Activated T-cell treated with anti-CD3 and anti-CD28 coated beads for 4 hours (primary cell): ENCODE results near the gene C14orf180.
"Not testable (repeated sequence)": the region's sequence is repeated elsewhere in the genome, so short reads cannot be mapped to it uniquely, and the experiment has no call there.

Experiments used
- DNase-seq: peaks from one replicate; pipeline ENCODE4 v3.0.0-alpha.2; 2020

Gene C14orf180

DNA sequence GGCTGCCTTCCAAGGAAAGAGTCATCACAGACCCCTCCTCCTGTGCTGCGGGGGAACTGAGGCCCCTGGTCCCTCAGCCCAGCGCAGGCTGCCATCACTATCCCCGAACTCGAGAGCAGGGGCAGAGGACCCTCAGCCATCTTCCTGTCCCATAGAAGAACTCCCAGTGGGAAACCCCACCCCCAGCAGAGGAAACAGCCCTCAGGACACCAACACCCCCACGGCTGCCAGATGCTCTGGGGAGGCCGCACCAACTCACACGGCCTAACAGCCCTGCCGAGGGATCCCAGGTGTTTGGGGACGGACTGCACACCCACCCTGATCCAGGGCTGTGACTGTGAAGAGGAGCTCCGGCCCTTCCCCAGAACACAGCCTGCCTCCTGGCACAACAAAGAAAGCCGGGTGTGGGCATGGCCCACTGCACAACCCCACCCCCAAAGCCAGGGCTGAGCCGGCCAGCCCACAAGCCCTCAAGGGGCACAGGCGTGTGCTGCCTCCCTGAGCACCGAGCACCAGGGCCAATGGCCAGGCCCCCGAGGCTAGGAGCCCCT lies 16.3 kb upstream of the C14orf180 start:
- DNase-seq = no peak

DNA sequence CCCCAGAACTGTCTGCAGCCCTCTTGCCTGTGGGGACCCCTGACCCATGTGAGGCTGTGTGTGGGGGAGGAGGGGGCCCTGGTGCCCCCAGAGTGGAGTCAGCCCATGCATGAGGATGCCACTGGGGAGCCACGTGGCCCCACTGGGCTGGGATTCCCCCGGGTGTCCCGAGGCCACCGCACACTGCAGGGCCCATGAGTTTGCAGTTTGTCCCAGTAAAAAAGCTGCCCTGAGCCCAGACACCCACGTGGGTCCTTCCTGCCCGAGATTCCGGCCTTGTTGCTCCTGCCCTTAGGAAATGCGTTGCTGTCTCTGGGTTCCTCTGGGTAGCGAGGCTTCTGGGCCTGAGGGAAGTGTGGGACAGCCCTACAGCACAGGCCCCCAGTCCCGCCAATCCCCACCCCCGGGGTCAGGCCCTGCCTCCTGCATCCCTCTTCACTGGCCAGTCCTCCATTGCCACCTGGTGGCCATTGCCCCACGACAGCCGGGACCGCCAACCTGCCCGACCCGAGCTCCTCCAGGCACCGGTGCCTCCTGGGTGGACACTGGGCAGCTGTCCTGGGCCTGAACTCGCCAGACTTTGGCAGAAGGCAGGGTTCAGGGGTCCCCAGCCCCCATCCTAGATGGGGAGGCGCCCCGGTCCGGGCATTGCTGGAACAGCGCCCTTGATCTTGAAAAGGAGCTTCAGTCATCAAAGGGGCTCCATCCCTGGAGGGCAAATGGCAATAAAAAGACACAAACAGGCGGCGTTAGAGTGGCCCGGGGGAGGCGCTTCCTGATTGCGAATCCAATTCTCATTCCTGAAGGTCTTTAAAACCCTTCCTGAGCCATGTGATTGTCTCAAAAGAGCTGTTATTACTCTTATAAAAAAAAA lies 15.6 kb upstream of the C14orf180 start:
- DNase-seq = peak; percentile 50

DNA sequence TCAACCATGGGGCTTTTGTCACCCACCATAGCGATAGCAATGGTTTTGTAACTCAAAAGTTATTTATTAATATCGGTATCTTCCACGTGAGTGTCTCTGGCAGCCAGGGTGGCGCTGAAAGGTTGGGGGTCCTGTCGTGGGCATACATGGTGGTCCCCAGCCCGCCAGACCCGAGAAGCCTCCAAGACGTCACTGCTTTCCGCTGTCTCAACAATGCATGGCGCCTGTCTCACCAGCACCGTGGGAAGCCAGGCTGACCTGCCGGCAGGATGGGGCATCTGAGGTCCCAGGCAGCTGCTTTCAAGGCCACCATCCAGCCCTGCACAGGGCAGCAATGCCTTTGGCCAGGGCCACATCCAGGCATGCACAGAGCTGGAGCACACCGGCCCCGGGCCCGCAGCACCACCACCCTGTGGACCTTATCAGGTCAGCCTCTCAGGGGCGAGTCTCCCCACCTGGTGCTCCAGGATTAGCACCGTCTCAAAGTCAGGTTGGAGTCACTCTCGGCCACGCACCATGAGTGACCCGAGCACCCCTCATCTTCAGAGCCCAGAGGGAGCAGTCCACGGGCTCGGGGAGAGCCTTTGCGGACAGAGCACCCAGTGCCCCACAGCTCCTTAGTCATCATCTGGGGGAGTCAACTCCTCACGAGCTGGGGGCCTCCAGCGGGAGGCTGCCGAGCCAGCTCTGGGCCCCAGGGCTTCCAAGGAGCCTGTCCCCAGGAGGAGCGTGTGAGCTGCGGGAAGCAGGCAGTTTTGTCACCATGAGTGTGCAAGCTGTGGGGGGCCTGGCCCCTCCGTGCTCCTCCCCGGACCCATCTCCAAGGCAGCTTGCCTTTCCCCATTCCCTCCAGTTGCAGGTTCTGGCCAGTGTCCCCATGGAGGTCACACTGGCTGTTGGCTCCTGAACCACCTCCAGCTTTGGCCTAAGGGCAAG lies 14.6 kb upstream of the C14orf180 start:
- DNase-seq = no peak

DNA sequence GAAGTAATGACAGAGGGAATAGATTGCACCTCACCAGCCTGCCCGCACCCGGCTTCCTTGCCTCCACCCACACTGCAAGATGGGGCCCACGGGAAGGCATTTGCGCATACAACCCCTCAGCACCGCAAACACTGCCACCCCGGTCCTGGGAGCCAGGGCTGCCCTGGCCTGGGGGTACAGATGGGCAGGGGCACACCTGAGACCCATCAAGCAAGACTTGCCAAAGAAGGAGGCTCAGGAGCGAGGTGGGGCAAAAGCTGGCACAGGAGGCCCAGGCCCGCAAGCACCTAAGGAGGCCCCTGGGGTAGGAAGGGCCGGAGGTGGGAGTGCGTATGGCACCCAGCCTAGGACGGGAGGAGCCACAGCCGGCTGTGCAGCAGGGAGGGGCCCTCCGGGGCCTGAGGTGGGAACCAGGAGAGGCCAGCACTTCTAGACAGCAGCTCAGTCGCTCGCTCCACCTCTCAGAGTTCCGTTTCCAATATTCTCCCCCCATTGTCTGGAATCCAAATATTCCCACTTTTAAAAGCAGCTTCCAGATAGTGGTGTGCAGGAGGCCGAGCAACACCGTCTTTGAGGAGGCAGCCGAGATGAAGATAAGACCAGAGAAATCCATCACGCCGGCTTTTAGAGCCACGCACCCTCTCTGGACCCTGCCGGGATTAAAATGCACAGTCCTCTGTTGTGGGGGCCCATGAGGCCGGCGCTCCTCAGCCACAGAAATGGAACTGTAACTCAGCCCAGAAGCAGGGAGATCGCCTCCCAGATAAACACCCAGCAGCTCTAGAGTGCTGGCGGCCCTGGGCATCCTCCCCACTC lies 12.2 kb upstream of the C14orf180 start:
- DNase-seq = no peak

DNA sequence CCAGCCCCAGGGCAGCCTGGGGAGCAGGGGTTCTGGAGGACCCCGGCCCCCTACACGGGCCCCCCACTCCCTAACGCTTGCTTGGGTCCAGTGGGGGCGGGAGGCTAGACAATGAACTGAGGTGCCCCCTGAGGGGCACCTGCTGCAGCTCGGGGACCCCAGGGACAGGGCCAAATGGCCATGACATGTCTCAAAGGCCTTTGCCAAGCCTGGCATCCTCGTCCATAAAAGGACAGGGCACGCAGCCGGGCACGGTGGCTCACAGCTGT lies 11.7 kb upstream of the C14orf180 start:
- no peak for DNase-seq

DNA sequence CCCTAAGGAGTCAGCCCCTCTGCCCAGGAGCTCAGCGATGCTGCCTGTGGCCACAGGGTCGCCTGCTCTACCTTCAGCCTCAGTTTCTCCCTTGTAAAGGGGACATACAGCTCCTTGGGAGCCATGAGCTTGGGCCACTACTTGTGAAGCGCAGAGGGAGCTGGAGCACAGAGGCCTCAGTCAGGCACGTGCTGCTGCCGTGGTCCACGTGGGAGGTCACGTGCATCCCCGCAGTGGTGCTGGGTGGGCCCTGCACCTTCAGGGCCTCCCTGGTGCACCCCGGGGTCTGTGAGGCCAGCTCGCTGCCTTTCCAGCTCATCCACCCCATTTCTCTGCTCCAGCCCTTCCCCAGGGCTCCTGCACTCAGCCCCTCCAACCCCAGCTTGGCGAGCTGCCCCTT lies 10.9 kb upstream of the C14orf180 start:
- no peak for DNase-seq

DNA sequence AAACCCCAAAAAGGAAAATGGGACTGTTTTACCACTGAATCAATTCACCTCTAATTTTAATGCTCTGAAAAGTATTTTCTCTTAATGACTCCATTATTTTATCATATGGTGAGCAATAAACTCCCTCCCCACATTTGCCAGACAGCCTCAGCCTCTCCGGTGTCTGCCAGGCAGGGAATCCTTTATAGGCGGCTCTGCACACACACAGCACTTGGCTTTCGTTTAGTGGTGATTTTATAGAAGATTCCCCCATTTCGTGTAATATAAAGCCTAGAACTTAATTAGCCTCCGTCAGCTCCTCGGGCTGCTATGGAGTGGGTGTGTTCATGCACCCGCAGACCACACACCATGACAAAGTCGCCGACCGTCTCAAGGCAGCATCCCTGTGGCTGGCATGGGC lies 10.1 kb upstream of the C14orf180 start:
- DNase-seq = no peak

DNA sequence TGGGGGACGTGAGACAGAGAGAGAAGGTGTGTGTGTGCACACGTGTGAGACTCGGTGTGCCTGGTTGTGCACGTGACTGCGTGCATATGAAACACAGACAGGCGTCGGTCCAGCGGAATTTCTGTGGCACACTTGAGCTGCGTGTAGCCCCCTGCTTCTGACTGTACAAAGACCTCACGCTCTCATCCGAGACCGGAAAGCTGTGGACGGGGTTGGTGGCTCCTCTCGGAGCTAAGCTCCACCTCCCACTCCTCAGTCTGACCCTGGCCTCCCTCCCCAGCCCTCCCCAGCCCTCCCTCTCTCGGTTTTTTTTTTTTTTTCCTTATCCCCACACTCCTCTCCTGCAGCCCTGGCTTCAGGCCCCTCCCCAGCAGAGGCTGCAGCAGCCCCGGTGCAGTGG lies 8.3 kb upstream of the C14orf180 start:
- no peak for DNase-seq

DNA sequence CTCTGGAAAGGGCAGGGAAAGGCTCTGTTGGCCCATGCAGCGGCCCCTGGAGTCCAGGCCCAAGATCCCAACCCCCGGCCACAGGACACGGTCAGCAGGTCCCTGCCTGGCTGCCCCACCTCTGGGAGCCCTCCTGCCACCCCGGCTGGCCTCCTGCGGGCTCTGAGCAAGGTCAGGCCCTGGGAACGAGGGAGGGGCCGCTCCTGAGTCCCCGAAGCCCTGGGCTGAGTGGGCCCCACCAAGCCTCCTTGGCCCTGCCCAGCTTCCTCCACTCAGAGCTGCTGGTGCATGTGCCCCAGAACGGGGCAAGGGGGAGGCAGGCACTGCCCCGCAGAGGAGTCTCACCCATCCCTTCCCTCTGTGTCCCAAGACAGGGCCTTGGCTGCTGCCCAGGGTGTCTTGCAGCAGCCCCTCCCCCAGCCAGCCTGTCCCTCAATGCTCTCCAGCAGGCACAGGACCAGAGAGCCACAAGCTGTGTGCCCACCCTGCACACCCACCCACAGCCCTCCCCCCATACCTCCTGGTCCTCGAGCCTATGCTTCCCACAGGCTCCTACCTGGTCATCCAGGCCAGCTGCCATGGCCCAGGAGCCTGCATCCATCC lies 7.4 kb upstream of the C14orf180 start:
- no peak for DNase-seq

DNA sequence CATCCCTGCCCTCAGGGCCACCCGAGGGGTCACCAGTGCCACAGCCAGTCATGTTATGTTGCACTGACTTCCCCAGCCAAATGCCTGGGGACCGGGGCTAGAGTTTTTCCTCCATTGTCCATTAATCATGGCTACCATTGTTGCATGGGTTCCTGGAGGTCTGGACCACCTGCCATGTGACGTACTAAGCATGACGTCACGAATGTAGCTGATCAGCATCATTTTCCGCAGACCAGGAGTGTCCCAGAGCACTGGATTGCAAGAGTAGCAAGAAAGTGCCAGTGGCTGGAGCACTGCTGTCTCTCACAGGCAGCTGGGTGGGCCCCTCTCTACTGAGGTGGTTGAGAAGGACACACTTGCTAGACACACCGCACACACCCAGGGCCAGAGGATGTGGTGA lies 6.9 kb upstream of the C14orf180 start:
- DNase-seq = no peak

DNA sequence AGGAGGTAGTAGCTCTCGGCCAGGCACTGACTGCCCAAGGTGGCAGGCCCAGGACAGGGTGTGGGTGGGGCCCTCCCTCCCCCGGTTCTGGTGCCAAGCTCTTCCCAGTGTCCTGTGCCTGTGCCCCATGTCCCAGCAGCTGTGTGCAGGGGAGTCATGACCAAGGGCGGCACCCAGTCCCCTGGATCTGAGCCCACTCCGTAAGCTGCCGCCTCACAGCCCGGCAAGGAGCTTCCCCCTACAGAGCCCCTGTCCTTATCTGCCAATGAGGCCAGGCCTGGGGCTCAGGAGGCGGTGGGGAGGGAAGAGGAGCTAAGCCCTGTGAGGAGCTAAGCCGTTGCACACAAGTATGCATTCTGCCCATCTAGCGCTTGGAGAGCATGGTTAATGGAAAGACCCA lies 5.6 kb upstream of the C14orf180 start:
- no peak for DNase-seq

DNA sequence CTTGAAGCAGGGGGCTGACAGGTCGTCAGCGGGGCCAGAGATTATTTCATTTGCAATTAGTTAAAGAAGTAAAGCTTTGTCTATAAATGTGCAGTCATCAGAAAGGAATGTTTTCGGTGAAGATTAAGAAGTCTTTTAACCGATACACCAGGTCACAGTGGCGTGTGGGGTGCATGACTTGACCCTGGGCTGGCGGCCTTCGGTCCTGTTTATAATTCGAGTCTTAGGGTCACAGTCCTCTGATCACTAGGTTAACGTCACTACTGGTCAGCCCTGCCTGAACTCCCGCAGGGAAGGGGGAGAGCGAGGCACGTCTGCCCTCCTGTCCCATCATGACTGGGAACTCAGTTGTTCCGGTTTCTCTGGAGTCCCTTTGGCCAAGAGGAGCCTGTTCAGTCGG lies 5.0 kb upstream of the C14orf180 start:
- DNase-seq = no peak

DNA sequence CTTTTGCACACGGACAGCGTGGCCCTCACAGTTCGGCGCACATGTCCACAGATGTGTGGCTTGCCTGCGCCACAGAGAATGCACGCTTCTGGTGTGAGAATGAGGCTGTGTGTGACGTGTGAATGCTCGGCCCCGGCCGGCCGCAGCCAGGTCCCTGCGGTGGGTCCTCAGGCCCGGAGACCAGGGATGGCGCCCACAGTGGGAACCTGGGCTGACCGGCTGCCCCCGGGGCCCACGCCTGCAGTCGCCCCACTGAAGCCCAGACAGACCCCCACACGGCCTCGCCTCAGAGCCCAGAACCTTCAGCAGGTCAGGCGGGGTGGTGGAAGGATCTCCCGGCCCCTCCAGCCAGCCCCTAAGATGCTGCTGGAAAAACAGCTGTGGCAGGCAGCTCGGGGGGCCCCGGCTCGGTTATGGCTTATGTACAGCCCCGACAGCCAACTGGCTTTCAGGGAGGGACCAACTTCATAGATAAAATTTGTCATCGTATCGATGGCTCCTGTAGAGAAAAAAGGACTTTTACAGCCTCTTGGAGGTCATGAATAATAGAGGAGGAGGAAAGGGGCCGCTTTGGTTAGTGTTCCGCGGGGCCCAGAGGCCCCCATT lies 4.5 kb upstream of the C14orf180 start:
- no peak for DNase-seq

DNA sequence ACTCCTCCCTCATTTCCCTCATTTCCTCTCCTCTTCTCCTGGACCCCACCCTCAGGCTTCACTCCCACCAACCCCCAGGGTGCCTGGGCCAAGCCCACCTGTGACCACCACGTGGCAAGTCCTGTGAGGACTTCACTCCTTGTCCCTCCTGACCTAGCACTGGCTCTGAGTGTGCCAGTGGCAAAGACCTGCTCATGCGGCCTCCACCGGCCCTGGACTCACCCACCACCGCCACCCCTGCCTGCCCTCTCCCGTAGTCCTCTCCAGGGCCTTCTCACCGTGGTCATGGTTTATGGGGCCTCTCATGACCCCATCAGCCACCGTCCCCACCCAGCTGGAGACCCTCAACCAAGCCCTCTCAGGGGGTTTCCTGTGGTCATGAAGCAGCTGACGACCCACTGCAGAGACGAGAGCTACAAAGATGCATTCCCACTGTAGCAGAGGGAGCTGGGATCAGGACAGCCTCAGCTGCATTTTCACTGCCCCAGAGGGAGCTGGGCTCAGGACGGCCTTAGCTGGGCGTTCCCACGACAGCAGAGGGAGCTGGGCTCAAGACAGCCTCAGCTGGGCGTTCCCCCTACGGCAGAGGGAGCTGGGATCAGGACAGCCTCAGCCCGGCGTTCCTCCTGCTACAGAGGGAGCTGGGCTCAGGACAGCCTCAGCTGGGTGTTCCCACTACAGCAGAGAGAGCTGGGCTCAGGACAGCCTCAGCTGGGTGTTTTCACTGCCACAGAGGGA lies 3.2 kb upstream of the C14orf180 start:
- DNase-seq = no peak

DNA sequence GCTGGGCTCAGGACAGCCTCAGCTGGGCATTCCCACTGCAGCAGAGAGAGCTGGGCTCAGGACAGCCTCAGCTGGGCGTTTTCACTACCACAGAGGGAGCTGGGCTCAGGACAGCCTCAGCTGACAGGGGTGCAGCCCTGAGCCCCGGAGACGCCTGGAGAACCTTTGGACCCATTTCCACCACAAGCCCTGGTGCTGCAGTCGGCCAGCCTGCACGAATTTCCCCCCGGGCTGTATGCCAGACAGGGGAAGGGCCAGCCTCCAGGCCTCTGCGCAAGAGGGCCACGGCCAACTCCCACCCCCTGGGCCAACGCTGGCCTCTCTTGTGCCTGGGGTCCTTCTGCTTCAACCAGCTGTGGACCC lies 2.6 kb upstream of the C14orf180 start:
- no peak for DNase-seq

DNA sequence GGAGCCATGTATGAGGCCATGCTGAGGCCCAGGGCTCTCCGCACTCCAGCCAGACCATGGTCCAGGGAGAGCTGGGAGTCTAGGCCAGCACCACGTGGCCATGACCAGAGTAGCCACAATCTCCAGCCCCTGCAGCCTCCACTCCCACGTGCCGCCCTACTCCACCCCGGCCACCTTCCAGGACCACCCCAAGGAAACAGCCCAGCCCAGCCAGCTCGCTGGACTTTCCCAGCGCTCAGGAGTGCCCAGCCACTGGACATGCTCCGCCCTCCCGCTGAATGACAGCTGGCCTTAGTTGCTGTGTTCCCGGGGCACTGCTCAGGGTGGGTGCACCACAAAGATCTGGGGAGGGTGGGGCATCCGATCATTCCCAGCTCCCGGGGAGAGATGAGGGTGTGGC lies 2.1 kb upstream of the C14orf180 start:
- DNase-seq = no peak

DNA sequence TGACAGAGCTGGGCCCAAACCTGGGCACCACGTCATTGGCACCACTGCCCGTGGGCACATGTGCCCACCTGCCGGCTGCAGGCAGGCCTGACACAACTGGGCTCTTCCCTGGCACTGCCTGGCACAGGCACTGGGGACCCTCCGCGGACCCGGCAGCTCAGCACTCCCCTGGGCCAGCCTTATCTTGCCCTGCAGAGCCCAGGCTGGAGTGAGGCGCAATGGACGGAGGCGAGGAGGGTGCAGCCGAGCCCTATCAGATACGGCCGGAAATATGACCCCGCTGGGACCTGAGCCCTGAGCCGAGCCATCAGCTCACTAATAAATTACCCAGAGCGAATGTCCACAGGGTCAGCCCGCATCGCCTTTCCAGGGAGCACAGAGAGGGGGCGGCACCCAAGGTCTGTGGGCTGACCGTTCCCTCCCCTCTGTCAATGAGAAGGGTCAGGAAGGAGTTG lies 1.7 kb upstream of the C14orf180 start:
- DNase-seq = no peak

DNA sequence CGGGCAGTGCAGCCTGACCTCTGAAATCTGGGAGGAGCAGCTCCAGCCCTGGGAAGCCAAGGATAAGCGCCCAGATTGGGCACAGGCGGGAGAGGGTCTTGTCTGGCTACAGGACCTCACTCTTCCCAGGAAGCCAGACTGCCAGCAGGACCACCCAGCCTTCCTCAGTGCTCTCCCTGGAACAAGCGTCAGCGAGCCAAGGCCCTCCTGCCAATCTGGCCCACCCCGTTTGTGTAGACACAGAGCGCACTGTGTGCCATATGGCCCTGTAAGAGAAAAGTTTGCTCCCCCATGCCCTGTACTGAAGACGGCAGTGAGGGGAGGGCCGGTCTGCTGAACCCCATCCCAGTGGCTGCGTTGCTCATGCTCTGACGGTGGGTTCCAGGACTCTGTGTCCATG lies 1.2 kb upstream of the C14orf180 start:
- no peak for DNase-seq

DNA sequence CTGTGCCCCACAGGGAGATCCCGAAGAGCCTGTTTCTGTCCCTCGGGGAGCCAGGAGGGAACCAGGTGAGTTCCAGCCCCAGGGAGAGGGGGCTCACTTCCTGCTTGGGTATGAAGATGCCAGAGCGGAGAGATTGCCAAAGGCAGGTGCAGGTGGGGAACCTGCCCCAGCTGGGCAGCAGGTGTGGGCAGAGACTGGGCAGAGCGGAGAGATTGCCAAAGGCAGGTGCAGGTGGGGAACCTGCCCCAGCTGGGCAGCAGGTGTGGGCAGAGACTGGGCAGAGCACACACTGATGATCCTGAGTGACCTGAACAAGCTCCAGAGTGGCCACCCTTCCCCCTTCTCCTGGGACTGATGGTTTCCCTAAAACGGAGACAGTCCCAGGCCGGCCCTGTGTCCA lies 375 bp downstream of the C14orf180 start:
- DNase-seq = not testable (repeated sequence)

DNA sequence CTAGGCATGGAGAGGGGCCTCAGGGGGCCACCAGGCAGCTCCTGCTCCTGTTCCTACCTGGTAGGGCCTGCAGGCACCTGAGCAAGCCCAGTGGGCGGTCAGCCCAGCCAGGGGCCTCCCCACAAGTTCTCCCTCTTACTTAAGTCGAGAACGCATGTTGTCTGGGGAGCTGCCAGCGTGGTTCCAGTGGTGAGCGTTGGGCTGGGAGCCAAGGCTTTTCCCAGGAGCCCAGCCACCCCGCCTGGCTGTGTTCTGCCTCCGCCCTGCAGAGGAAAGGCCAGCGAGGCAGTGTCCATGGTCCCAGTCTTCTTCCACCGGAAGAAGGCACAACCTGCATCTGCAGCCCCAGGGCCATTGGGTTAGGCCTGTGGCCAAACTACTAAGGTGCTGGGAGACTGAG lies 1.4 kb downstream of the C14orf180 start:
- DNase-seq = no peak

DNA sequence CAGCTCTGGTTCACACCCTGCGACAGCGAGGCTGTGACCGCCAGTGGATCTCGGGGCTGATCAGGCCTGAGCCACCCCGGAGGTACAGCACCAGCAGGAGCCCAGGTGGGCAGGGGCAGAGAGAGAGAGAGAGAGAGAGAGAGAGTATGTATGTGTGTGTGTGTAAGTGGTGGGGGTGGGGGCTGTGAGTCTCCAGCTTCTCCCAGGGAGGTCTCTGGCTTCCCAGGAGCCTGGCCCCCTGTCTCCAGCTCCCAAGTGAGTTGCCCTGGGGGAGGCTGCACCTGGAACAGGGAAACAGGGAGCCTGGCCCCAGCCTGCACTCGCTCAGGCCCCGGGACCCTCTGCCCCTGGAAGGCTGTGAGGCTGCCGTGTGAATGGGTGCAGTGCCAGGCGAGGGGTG lies 2.0 kb downstream of the C14orf180 start:
- DNase-seq = no peak

DNA sequence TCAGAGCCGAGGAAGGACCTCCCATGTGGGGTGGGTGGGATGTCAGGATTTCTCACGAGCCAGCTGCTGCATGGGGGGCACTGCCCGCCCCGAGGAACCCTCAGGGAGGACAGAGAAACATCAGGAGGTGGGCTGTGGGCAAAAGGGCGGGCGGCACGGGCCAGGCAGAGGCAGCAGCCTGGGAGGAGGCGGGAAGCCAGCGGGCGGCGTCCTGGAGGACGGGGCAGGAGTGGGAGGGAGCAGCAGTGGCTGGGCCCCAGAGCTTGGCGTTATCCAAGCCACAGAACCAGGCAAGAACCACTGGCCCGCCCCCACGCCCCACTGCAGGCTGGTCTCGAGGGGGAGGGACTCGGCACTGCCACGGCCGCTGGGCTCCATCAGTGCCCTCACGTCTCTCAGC lies 2.4 kb downstream of the C14orf180 start:
- DNase-seq = no peak
